GM21381 (cell line): Measurements from ENCODE around the gene MRPL38.
"Not testable (repeated sequence)": the region's sequence is repeated elsewhere in the genome, so short reads cannot be mapped to it uniquely, and the experiment has no call there.

Source experiments
- ATAC-seq: cut with Tn5 transposase; IDR thresholded peaks from one replicate; pipeline ENCODE4 v1.9.1; 2021; ENCODE audit warnings: mild to moderate bottlenecking, moderate library complexity; ENCODE audit not compliant: unreplicated experiment

MRPL38 gene

GRCh38 chr17:75876938-75877751 is 27.5 kb downstream of the MRPL38 start:
- ATAC-seq, result no peak

GRCh38 chr17:75876190-75876937 is 28.3 kb downstream of the MRPL38 start:
- no peak for ATAC-seq

GRCh38 chr17:75875940-75876189 is 28.8 kb downstream of the MRPL38 start:
- ATAC-seq, result no peak

GRCh38 chr17:75875182-75875939 is 29.3 kb downstream of the MRPL38 start:
- ATAC-seq, result no peak

GRCh38 chr17:75874323-75875181 is 30.1 kb downstream of the MRPL38 start:
- ATAC-seq, result no peak

GRCh38 chr17:75873587-75874322 is 30.9 kb downstream of the MRPL38 start:
- ATAC-seq, result no peak

- ATAC-seq, result no peak
Observed at GRCh38 chr17:75872434-75873351, 32.0 kb downstream of the MRPL38 start.

- not testable (repeated sequence) for ATAC-seq
Observed at GRCh38 chr17:75870228-75870627, 34.5 kb downstream of the MRPL38 start.

- no peak for ATAC-seq
Observed at GRCh38 chr17:75869282-75870141, 35.2 kb downstream of the MRPL38 start.

GRCh38 chr17:75868730-75869281 is 35.9 kb downstream of the MRPL38 start:
- not testable (repeated sequence) for ATAC-seq

- ATAC-seq, result not testable (repeated sequence)
Observed at GRCh38 chr17:75865404-75866188, 39.1 kb downstream of the MRPL38 start.

GRCh38 chr17:75864887-75865286 is 39.8 kb downstream of the MRPL38 start:
- not testable (repeated sequence) for ATAC-seq

GRCh38 chr17:75864448-75864871 is 40.2 kb downstream of the MRPL38 start:
- ATAC-seq, result peak; percentile 87

- ATAC-seq, result no peak
Observed at GRCh38 chr17:75861927-75862317, 42.8 kb downstream of the MRPL38 start.

GRCh38 chr17:75859358-75859757 is 45.3 kb downstream of the MRPL38 start:
- not testable (repeated sequence) for ATAC-seq

- no peak for ATAC-seq
Observed at GRCh38 chr17:75856062-75856756, 48.5 kb downstream of the MRPL38 start.
